HepG2 (cell line): ENCODE measurements around the gene RPL26. TPM values are rescaled to one million over a fixed set of nuclear protein-coding genes. Genes with fewer than 3 reads are reported as not detected.

Experiments used
- CBX2 ChIP-seq, 2 experiments: fragments of 200-600 bp in 1 of 2; sonication (generic); formaldehyde crosslinking in 1 of 2; IDR thresholded peaks; 2 replicates each; pipeline versions ENCODE4 v1.7.0 to v1.8.1; 2018 to 2022; ENCODE audit warnings: low read depth in 2 of 2, low read length in 1 of 2, mild to moderate bottlenecking in 1 of 2, missing genetic modification reagents in 1 of 2
- CC2D1A ChIP-seq: sonication (generic); formaldehyde crosslinking; IDR thresholded peaks from 2 replicates; pipeline ENCODE4 v1.8.1; 2023; ENCODE audit warnings: mild to moderate bottlenecking, missing genetic modification reagents
- DNMT1 ChIP-seq: sonication (generic); formaldehyde crosslinking; IDR thresholded peaks from 2 replicates; pipeline ENCODE4 v1.5.1; 2020; ENCODE audit warnings: mild to moderate bottlenecking, missing genetic modification reagents
- NR2F1 ChIP-seq, 2 experiments: fragments of 450-650 bp in 1 of 2; formaldehyde crosslinking in 1 of 2; IDR thresholded peaks; 2 replicates each; pipeline versions ENCODE4 v1.5.0 to v1.6.1; 2016 to 2020; ENCODE audit warnings: mild to moderate bottlenecking in 1 of 2, missing compliant biosample characterization in 1 of 2, missing genetic modification reagents in 1 of 2, moderate library complexity in 1 of 2
- PRDM4 ChIP-seq: sonication (generic); formaldehyde crosslinking; IDR thresholded peaks from 2 replicates; pipeline ENCODE4 v1.9.0; 2021; ENCODE audit warnings: missing genetic modification reagents, borderline replicate concordance
- RNF219 ChIP-seq: sonication (generic); formaldehyde crosslinking; IDR thresholded peaks from 2 replicates; pipeline ENCODE4 v1.5.0; 2020; ENCODE audit warnings: mild to moderate bottlenecking, missing genetic modification reagents
- SMAD9 ChIP-seq: sonication (generic); formaldehyde crosslinking; IDR thresholded peaks from 2 replicates; pipeline ENCODE4 v1.5.1; 2020; ENCODE audit warnings: mild to moderate bottlenecking, missing genetic modification reagents
- TCF7 ChIP-seq: sonication (generic); IDR thresholded peaks from 2 replicates; pipeline ENCODE4 v1.6.1; 2016; ENCODE audit warnings: antibody characterized with exemption, low read depth
- ZBTB37 ChIP-seq: sonication (generic); formaldehyde crosslinking; IDR thresholded peaks from 2 replicates; pipeline ENCODE4 v1.4.0; 2020; ENCODE audit warnings: mild to moderate bottlenecking, missing genetic modification reagents
- ZBTB42 ChIP-seq: sonication (generic); formaldehyde crosslinking; IDR thresholded peaks from 2 replicates; pipeline ENCODE4 v1.5.0; 2020; ENCODE audit warnings: mild to moderate bottlenecking, missing genetic modification reagents
- ZBTB44 ChIP-seq: sonication (generic); formaldehyde crosslinking; IDR thresholded peaks from 2 replicates; pipeline ENCODE4 v1.4.0; 2020; ENCODE audit warnings: missing genetic modification reagents
- ZFP36L1 ChIP-seq: sonication (generic); formaldehyde crosslinking; IDR thresholded peaks from 2 replicates; pipeline ENCODE4 v1.8.0; 2022; ENCODE audit warnings: mild to moderate bottlenecking, missing genetic modification reagents, moderate library complexity
- ZNF143 ChIP-seq: sonication (generic); formaldehyde crosslinking; IDR thresholded peaks from 2 replicates; pipeline ENCODE4 v1.4.0; 2020; ENCODE audit warnings: missing genetic modification reagents
- ZNF24 ChIP-seq: fragments of 450-650 bp; IDR thresholded peaks from 2 replicates; pipeline ENCODE4 v1.6.1; 2017; ENCODE audit warnings: antibody characterized with exemption, mild to moderate bottlenecking
- ZNF34 ChIP-seq: sonication (generic); formaldehyde crosslinking; IDR thresholded peaks from 2 replicates; pipeline ENCODE4 v1.4.0; 2020; ENCODE audit warnings: mild to moderate bottlenecking, missing genetic modification reagents, borderline replicate concordance
- ZNF644 ChIP-seq: IDR thresholded peaks from 2 replicates; pipeline ENCODE4 v1.6.1; 2016; ENCODE audit warnings: low read depth
- ZNF709 ChIP-seq: sonication (generic); formaldehyde crosslinking; IDR thresholded peaks from 2 replicates; pipeline ENCODE4 v1.5.0; 2020; ENCODE audit warnings: mild to moderate bottlenecking, missing genetic modification reagents
- ZNF766 ChIP-seq: sonication (generic); formaldehyde crosslinking; IDR thresholded peaks from 2 replicates; pipeline ENCODE4 v1.5.0; 2020; ENCODE audit warnings: missing genetic modification reagents, borderline replicate concordance
- ZNF770 ChIP-seq: sonication (generic); formaldehyde crosslinking; IDR thresholded peaks from 2 replicates; pipeline ENCODE4 v1.5.0; 2020; ENCODE audit warnings: mild to moderate bottlenecking, missing genetic modification reagents
- ZSCAN30 ChIP-seq: sonication (generic); formaldehyde crosslinking; IDR thresholded peaks from 2 replicates; pipeline ENCODE4 v1.5.0; 2020; ENCODE audit warnings: mild to moderate bottlenecking, missing genetic modification reagents
- polyA plus RNA-seq, 8 experiments: library from polyadenylated mRNA; depleted of rRNA in 3 of 8; stranded (reverse) in 7 of 8; unstranded in 1 of 8; fragments of >200 nt; fragmentation: Illumina TruSeq in 4 of 8; extraction: Trizol in 4 of 8; gene quantifications; 2 replicates each; pipeline versions ENCODE4 v1.2.1 to v1.2.3, GENCODE V29; 2011 to 2016; ENCODE audit warnings: low read depth in 4 of 8, missing spikeins in 1 of 8, mixed read lengths in 1 of 8; ENCODE audit not compliant: insufficient read depth in 1 of 8
- total RNA-seq, 5 experiments: library from RNA; depleted of rRNA; stranded (reverse); fragments of >200 nt; fragmentation: Illumina TruSeq; extraction: Trizol; gene quantifications; 2 replicates each; pipeline ENCODE4 v1.2.3, GENCODE V29; 2016; ENCODE audit warnings: low read depth in 1 of 5

Gene RPL26
- total and polyA plus RNA-seq, 2 of the 13 experiments (the other 11 are each of a cell fraction or from before 2014, with no cell fraction given) = 2,817 to 3,529 TPM

GRCh38 chr17:8383143-8383822 is at the start of gene RPL26 (continued):
- TF ChIP-seq PRDM4 (CRISPR knock-in tag) (no peak), ZNF709 (CRISPR knock-in tag) (peak; percentile 59), ZFP36L1 (CRISPR knock-in tag) (no peak), ZBTB44 (CRISPR knock-in tag) (peak; percentile 55; the same call in 1 of the 2 replicates), NR2F1 (CRISPR knock-in tag; IDR thresholded peaks at IDR 0.05) (no peak), ZNF24 (0 out of 2 replicates have a peak, but pooled peaks have one; percentile 13), CC2D1A (CRISPR knock-in tag) (no peak), ZSCAN30 (CRISPR knock-in tag) (no peak), RNF219 (CRISPR knock-in tag) (0 out of 2 replicates have a peak, but pooled peaks have one; percentile 60), DNMT1 (CRISPR knock-in tag) (peak; percentile 89), ZBTB37 (CRISPR knock-in tag) (no peak), SMAD9 (CRISPR knock-in tag) (no peak), ZNF766 (CRISPR knock-in tag) (no peak), ZNF34 (CRISPR knock-in tag) (no peak), ZBTB42 (no peak), TCF7 (no peak), ZNF770 (CRISPR knock-in tag) (peak; percentile 16; the same call in 1 of the 2 replicates), ZNF143 (CRISPR knock-in tag) (peak; percentile 82), ZNF644 (CRISPR knock-in tag) (no peak), CBX2 (IDR thresholded peaks at IDR 0.05; ENCODE audit: low read depth, low read length) (no peak), CBX2 (CRISPR knock-in tag; IDR thresholded peaks at IDR 0.05; ENCODE audit: low read depth) (no peak)
